ENCODE results near the gene JAG2.

DNA sequence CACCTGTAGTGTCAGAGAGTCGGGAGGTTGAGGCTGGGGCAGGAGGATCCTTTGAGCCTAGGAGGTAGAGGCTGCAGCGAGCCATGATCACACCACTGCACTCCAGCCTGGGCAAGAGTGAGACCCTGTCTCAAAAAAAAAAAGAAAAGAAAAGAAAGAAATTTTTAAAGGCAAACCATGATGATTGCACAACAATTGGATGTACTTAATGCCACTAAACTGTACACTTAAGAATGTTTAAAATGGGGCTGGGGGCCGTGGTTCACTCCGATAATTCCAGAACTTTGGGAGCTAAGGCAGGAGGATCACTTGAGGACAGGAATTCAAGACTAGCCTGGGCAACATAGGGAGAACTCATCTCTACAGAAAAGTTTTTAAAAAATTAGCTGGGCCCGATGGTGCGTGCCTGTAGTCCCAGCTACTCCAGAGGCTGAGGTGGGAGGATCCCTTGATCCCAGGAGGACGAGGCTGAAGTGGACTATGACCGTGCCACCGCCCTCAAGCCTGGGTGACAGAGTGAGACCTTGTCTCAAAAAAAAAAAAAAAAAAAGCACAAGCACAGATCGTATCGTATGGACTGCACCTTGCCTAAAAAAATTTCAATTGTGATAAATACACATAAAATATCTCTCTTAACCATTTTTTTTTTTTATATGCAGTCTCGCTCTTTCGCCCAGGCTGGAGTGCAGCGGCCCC, 32.7 kb downstream of the JAG2 start:
- TF ChIP-seq, protein P1, sequence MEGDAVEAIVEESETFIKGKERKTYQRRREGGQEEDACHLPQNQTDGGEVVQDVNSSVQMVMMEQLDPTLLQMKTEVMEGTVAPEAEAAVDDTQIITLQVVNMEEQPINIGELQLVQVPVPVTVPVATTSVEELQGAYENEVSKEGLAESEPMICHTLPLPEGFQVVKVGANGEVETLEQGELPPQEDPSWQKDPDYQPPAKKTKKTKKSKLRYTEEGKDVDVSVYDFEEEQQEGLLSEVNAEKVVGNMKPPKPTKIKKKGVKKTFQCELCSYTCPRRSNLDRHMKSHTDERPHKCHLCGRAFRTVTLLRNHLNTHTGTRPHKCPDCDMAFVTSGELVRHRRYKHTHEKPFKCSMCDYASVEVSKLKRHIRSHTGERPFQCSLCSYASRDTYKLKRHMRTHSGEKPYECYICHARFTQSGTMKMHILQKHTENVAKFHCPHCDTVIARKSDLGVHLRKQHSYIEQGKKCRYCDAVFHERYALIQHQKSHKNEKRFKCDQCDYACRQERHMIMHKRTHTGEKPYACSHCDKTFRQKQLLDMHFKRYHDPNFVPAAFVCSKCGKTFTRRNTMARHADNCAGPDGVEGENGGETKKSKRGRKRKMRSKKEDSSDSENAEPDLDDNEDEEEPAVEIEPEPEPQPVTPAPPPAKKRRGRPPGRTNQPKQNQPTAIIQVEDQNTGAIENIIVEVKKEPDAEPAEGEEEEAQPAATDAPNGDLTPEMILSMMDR (IDR thresholded peaks at IDR 0.05), result no peak
- no peak for TF ChIP-seq POLR2A (IDR thresholded peaks at IDR 0.05)

Data from testis (tissue), 2 donors.